A673 (cell line): ENCODE measurements around the gene WNK4. TPM values are rescaled to one million over a fixed set of nuclear protein-coding genes. Genes with fewer than 3 reads are reported as not detected.

Source experiments
- BruUV-seq: library from RNA; stranded (reverse); fragments of 400-500 nt; replicated peaks from 2 replicates; lab custom pipeline; 2021; lab: Mats Ljungman, UMichigan
- CTCF ChIA-PET: fragments of 300-600 bp; sonication (Branson Sonifier 250); formaldehyde crosslinking; loops from one replicate; lab custom pipeline; 2022; ENCODE audit warnings: antibody characterized with exemption; lab: Charles Lee
- POLR2A ChIA-PET: fragments of 300-600 bp; sonication (Branson Sonifier 250); formaldehyde crosslinking; loops from one replicate; lab custom pipeline; 2022; ENCODE audit warnings: antibody characterized with exemption; ENCODE audit not compliant: low non-redundant PET; lab: Charles Lee
- DNase-seq: peaks from one replicate; pipeline ENCODE4 v3.0.0-alpha.2; 2015; ENCODE audit warnings: low spot score
- H3K27ac ChIP-seq: fragments of 200-600 bp; sonication (generic); 2 replicates; pipeline ENCODE4 v1.5.1; 2016; ENCODE audit warnings: mixed run types, low read depth, mild to moderate bottlenecking, mixed read lengths, antibody characterized with exemption, low read length; ENCODE audit not compliant: poor library complexity, severe bottlenecking
- H3K27me3 ChIP-seq: fragments of 200-600 bp; sonication (generic); replicated peaks from 2 replicates; pipeline ENCODE4 v1.6.1; 2017; ENCODE audit warnings: mixed run types, low read depth, mild to moderate bottlenecking, mixed read lengths, antibody characterized with exemption, low read length; ENCODE audit not compliant: insufficient read depth, poor library complexity
- H3K36me3 ChIP-seq: fragments of 200-600 bp; sonication (generic); 2 replicates; pipeline ENCODE4 v1.6.1; 2016; ENCODE audit warnings: mixed run types, mild to moderate bottlenecking, mixed read lengths, antibody characterized with exemption, low read length; ENCODE audit not compliant: insufficient read depth, poor library complexity, severe bottlenecking
- H3K4me1 ChIP-seq: fragments of 200-600 bp; sonication (generic); 2 replicates; pipeline ENCODE4 v1.6.1; 2017; ENCODE audit warnings: mixed run types, mild to moderate bottlenecking, mixed read lengths, antibody characterized with exemption, low read length; ENCODE audit not compliant: insufficient read depth, poor library complexity, severe bottlenecking
- H3K4me3 ChIP-seq: fragments of 200-600 bp; sonication (generic); 2 replicates; pipeline ENCODE4 v1.5.1; 2016; ENCODE audit warnings: low read depth, mixed run types, mild to moderate bottlenecking, mixed read lengths, low read length; ENCODE audit not compliant: poor library complexity, severe bottlenecking
- H3K9me3 ChIP-seq: fragments of 200-600 bp; sonication (generic); 2 replicates; pipeline ENCODE4 v1.6.1; 2016; ENCODE audit warnings: mixed run types, low read depth, mild to moderate bottlenecking, mixed read lengths, antibody characterized with exemption, low read length; ENCODE audit not compliant: poor library complexity, severe bottlenecking
- CTCF ChIP-seq: fragments of 300-800, 200-600 bp; sonication (generic); conservative IDR thresholded peaks from 2 replicates; pipeline ENCODE4 v1.5.1; 2017; ENCODE audit warnings: low read depth, mild to moderate bottlenecking, antibody characterized with exemption, low read length, moderate library complexity, mixed read lengths
- EZH2 ChIP-seq: fragments of 200-600 bp; sonication (generic); IDR thresholded peaks from 2 replicates; pipeline ENCODE4 v1.6.1; 2017; ENCODE audit warnings: borderline replicate concordance, low read depth, mild to moderate bottlenecking, mixed read lengths, antibody characterized with exemption, low read length; ENCODE audit not compliant: poor library complexity, severe bottlenecking
- intact Hi-C: fragments of 100-400 bp; cut with micrococcal nuclease; formaldehyde crosslinking; loops from one replicate; pipeline ENCODE4 v1.10.0; 2022; ENCODE audit not compliant: unreplicated experiment
- total RNA-seq: library from RNA; stranded (reverse); gene quantifications from 2 replicates; pipeline ENCODE4 v1.2.3, GENCODE V29; 2021

The WNK4 gene
- total RNA-seq, 1 experiment from 2014 or later: 0.11 TPM

GRCh38 chr17:42833767-42834422 lies 53.5 kb downstream of the WNK4 start:
- Histone ChIP-seq H3K27ac (peak overlapping the region; percentile 95), H3K9me3 (no peaks in the 10 kb centered on the region), H3K36me3 (peaks cover 11% of the 10 kb centered on the region), H3K27me3 (no peaks in the 10 kb centered on the region), H3K4me3 (peak overlapping the region; percentile 79), H3K4me1 (peaks cover 9% of the 10 kb centered on the region)
- DNase-seq: peak; percentile 14
- intact Hi-C loops: no loop called here
- ChIA-PET CTCF (no interaction called here), POLR2A (interaction anchor here (0.7 kb wide), 1 partner anchor 526 kb away, joined by 14 read pairs; no protein-coding TSS in a partner anchor)
- TF ChIP-seq EZH2 (no peak), CTCF (no peak)
- no TSS peak for BruUV-seq

GRCh38 chr17:42835732-42836131 lies 55.3 kb downstream of the WNK4 start:
- intact Hi-C loops: no loop called here
- peaks cover 17% of the 10 kb centered on the region for H3K36me3 ChIP-seq
- peaks cover 9% of the 10 kb centered on the region for H3K4me1 ChIP-seq
- DNase-seq: no peak
- no peaks in the 10 kb centered on the region for H3K27me3 ChIP-seq
- BruUV-seq: no TSS peak
- TF ChIP-seq CTCF (no peak), EZH2 (no peak)
- H3K4me3 ChIP-seq: no peak overlapping the region
- ChIA-PET CTCF (no interaction called here), POLR2A (no interaction called here)
- H3K9me3 ChIP-seq: no peaks in the 10 kb centered on the region
- H3K27ac ChIP-seq: no peak overlapping the region

- BruUV-seq: TSS peak; percentile 28
Measured at GRCh38 chr17:42841975-42842685, 61.7 kb downstream of the WNK4 start.

More at GRCh38 chr17:42841975-42842685, 61.7 kb downstream of the WNK4 start:
- Histone ChIP-seq H3K36me3 (peaks cover 28% of the 10 kb centered on the region), H3K27me3 (no peaks in the 10 kb centered on the region), H3K4me3 (no peak overlapping the region), H3K9me3 (no peaks in the 10 kb centered on the region), H3K4me1 (no peaks in the 10 kb centered on the region), H3K27ac (no peak overlapping the region)
- TF ChIP-seq EZH2: no peak
- no peak for TF ChIP-seq CTCF
- intact Hi-C loops: loop anchor here (2.0 kb wide), 1 partner anchor 95 kb away; no protein-coding TSS in a partner anchor
- CTCF ChIA-PET: no interaction called here
- DNase-seq: no peak
- POLR2A ChIA-PET: no interaction called here
